Transverse colon (tissue), 4 donors: ENCODE data around the gene MRC1. TPM values are rescaled to one million over a fixed set of nuclear protein-coding genes. Genes with fewer than 3 reads are reported as not detected.

Experiments used
- DNase-seq: peaks from one replicate; pipeline ENCODE4 v3.0.0-alpha.2; 2019
- H3K27ac ChIP-seq, 4 donors: fragments of 200-600 bp; sonication (generic); 2 replicates each; pipeline ENCODE4 v1.5.1; 2016 to 2018; ENCODE audit warnings: inconsistent platforms in 4 of 4
- H3K27me3 ChIP-seq: fragments of 200-600 bp; sonication (generic); 2 replicates; pipeline ENCODE4 v1.5.1; 2017; ENCODE audit warnings: inconsistent platforms
- H3K36me3 ChIP-seq, 4 donors: fragments of 200-600 bp; sonication (generic); 2 replicates each; pipeline ENCODE4 v1.5.1; 2017 to 2019; ENCODE audit warnings: inconsistent platforms in 4 of 4
- H3K4me1 ChIP-seq, 4 donors: fragments of 200-600 bp; sonication (generic); 2 replicates each; pipeline ENCODE4 v1.5.1; 2017 to 2020; ENCODE audit warnings: inconsistent platforms in 4 of 4
- H3K4me3 ChIP-seq, 4 donors: fragments of 200-600 bp; sonication (generic); 1 replicate in 1 of 4; 2 replicates in 3 of 4; pipeline versions ENCODE4 v1.5.1 to v1.6.1; 2017 to 2019; ENCODE audit warnings: inconsistent platforms in 4 of 4
- H3K9me3 ChIP-seq, 2 donors: fragments of 200-600 bp; sonication (generic); 2 replicates each; pipeline ENCODE4 v1.5.1; 2017 to 2019; ENCODE audit warnings: inconsistent platforms in 2 of 2
- CTCF ChIP-seq, 5 experiments: fragments of 200-600 bp in 3 of 5; fragments of 450-650 bp in 2 of 5; sonication (generic) in 3 of 5; IDR thresholded peaks; 1 replicate in 2 of 5; 2 replicates in 3 of 5; pipeline ENCODE4 v1.5.1; 2016 to 2017; ENCODE audit warnings: antibody characterized with exemption in 5 of 5, inconsistent platforms in 3 of 5, mild to moderate bottlenecking in 2 of 5, moderate library complexity in 1 of 5
- EP300 ChIP-seq: sonication (generic); formaldehyde crosslinking; IDR thresholded peaks from one replicate; pipeline ENCODE4 v1.6.1; 2017; ENCODE audit warnings: antibody characterized with exemption, low read depth
- POLR2A ChIP-seq: fragments of 450-650 bp; IDR thresholded peaks from one replicate; pipeline ENCODE4 v1.6.1; 2016; ENCODE audit warnings: antibody characterized with exemption, mild to moderate bottlenecking, moderate library complexity
- POLR2AphosphoS5 ChIP-seq, 3 donors: sonication (generic); formaldehyde crosslinking; IDR thresholded peaks; one replicate each; pipeline ENCODE4 v1.6.1; 2016; ENCODE audit warnings: antibody characterized with exemption in 3 of 3
- WGBS, 2 donors: methylation state at CpG; one replicate each; pipeline ENCODE4 v1.1.5; 2018; ENCODE audit warnings: low coverage in 1 of 2; 5-methylcytosine and 5-hydroxymethylcytosine counted together
- in situ Hi-C, 4 donors: fragments of 200-750 bp; cut with MboI; loops; one replicate each; pipeline versions ENCODE4 v1.15.0 to v1.15.1; 2017; ENCODE audit warnings: low sequenced_read_pairs in 3 of 4, low pct_ligation_motif_present in 1 of 4, low pct_unique_long_range_greater_than_20kb in 1 of 4
- intact Hi-C: fragments of 100-400 bp; cut with DNase I; formaldehyde crosslinking; loops from one replicate; pipeline ENCODE4 v1.15.1; 2023; ENCODE audit warnings: low total_unique reads
- total RNA-seq, 4 donors: library from RNA; depleted of rRNA; stranded (reverse); fragments of >200 nt; gene quantifications; one replicate each; pipeline ENCODE4 v1.1.0, GENCODE V29; 2016

The MRC1 gene
- total RNA-seq, 4 donors from 2014 or later = 2.8 to 22.1 (median 15.2) TPM

- DNase-seq = no peak
- WGBS, 2 donors = 77 to 83% methylated on average over 2 of the region's 2 CpGs
- TF ChIP-seq EP300 (no peak), CTCF (IDR thresholded peaks at IDR 0.05) (no peak), POLR2A (no peak), POLR2AphosphoS5 (IDR thresholded peaks at IDR 0.05) (no peak)
- in situ Hi-C loops (loop anchor here in 2 of 4 donors (25.0 kb wide), 1 partner anchor 255 kb away; the partner anchor contains the start of gene HACD1 (in 2 of the 2)), intact Hi-C loops (no loop called here)
- Histone ChIP-seq H3K36me3 (no peaks in the 10 kb centered on the region), H3K27ac (no peak overlapping the region), H3K27me3 (no peaks in the 10 kb centered on the region), H3K4me3 (no peak overlapping the region), H3K9me3 (no peaks in the 10 kb centered on the region), H3K4me1 (no peaks in the 10 kb centered on the region)
Observed at GRCh38 chr10:17867056-17867455, 57.9 kb downstream of the MRC1 start.

- 71 to 73% methylated on average over 6 of the region's 6 CpGs for WGBS, 2 donors
- no peak for TF ChIP-seq POLR2A
- TF ChIP-seq POLR2AphosphoS5 (IDR thresholded peaks at IDR 0.05) = no peak
- no peak for TF ChIP-seq EP300
- no peak for TF ChIP-seq CTCF (IDR thresholded peaks at IDR 0.05)
- peaks cover 0 to 10% (median 0%) of the 10 kb centered on the region in 4 donors for H3K4me1 ChIP-seq
- in situ Hi-C loops = loop anchor here in 3 of 4 donors (10.0 to 25.0 kb wide), 2 partner anchors 259 to 266 kb away; partner anchors contain the start of gene HACD1 (in 2 of the 3)
- H3K36me3 ChIP-seq = no peaks in the 10 kb centered on the region
- H3K27me3 ChIP-seq = no peaks in the 10 kb centered on the region
- H3K9me3 ChIP-seq = no peaks in the 10 kb centered on the region
- no peak for DNase-seq
- no peak overlapping the region for H3K27ac ChIP-seq
- intact Hi-C loops = no loop called here
- H3K4me3 ChIP-seq = no peak overlapping the region
Observed at GRCh38 chr10:17871036-17871435, 61.9 kb downstream of the MRC1 start.

- intact Hi-C loops = no loop called here
- H3K27ac ChIP-seq = no peak overlapping the region
- H3K9me3 ChIP-seq = no peaks in the 10 kb centered on the region
- peak; percentile 16 for DNase-seq
- H3K4me1 ChIP-seq = peaks cover 0 to 10% (median 0%) of the 10 kb centered on the region in 4 donors
- H3K27me3 ChIP-seq = no peaks in the 10 kb centered on the region
- no peaks in the 10 kb centered on the region for H3K36me3 ChIP-seq
- H3K4me3 ChIP-seq = no peak overlapping the region
- in situ Hi-C loops = loop anchor here in 3 of 4 donors (10.0 to 25.0 kb wide), 2 partner anchors 260 to 268 kb away; partner anchors contain the start of gene HACD1 (in 2 of the 3)
- WGBS, 2 donors = 33 to 57% methylated on average over 2 to 8 of the region's 8 CpGs
- TF ChIP-seq CTCF (IDR thresholded peaks at IDR 0.05) (peak; percentile 22 to 52 (median 39)), POLR2AphosphoS5 (IDR thresholded peaks at IDR 0.05) (no peak)
Observed at GRCh38 chr10:17872191-17873091, 63.3 kb downstream of the MRC1 start.

GRCh38 chr10:17873946-17874345 is 64.8 kb downstream of the MRC1 start:
- intact Hi-C loops = no loop called here
- no peak for DNase-seq
- 63 to 82% methylated on average over 2 of the region's 2 CpGs for WGBS, 2 donors

More at GRCh38 chr10:17873946-17874345, 64.8 kb downstream of the MRC1 start:
- in situ Hi-C loops = loop anchor here in 3 of 4 donors (10.0 to 25.0 kb wide), 2 partner anchors 262 to 269 kb away; partner anchors contain the start of gene HACD1 (in 2 of the 3)
- Histone ChIP-seq H3K9me3 (no peaks in the 10 kb centered on the region), H3K4me3 (no peak overlapping the region), H3K4me1 (peaks cover 0 to 10% (median 0%) of the 10 kb centered on the region in 4 donors), H3K36me3 (no peaks in the 10 kb centered on the region), H3K27me3 (no peaks in the 10 kb centered on the region), H3K27ac (no peak overlapping the region)
- TF ChIP-seq POLR2A = no peak
- no peak for TF ChIP-seq EP300
- TF ChIP-seq POLR2AphosphoS5 (IDR thresholded peaks at IDR 0.05) = no peak
- no peak for TF ChIP-seq CTCF (IDR thresholded peaks at IDR 0.05)
